Hepatocyte (in vitro differentiated cells): ENCODE data around the gene DAP. TPM values are rescaled to one million over a fixed set of nuclear protein-coding genes. Genes with fewer than 3 reads are reported as not detected.

Source experiments
- DNase-seq: peaks from one replicate; pipeline ENCODE4 v3.0.0-alpha.2; 2016; ENCODE audit warnings: low spot score
- H2AFZ ChIP-seq: fragments of 200-600 bp; sonication (generic); 2 replicates; pipeline ENCODE4 v1.6.0; 2016; ENCODE audit warnings: antibody characterized with exemption, mild to moderate bottlenecking
- H3K27ac ChIP-seq: fragments of 200-600 bp; sonication (generic); 2 replicates; pipeline ENCODE4 v1.5.1; 2016; ENCODE audit warnings: mild to moderate bottlenecking
- H3K27me3 ChIP-seq: fragments of 200-600 bp; sonication (generic); 2 replicates; pipeline ENCODE4 v1.6.1; 2016
- H3K36me3 ChIP-seq: fragments of 200-600 bp; sonication (generic); replicated peaks from 2 replicates; pipeline ENCODE4 v1.5.1; 2016; ENCODE audit warnings: low read depth; ENCODE audit not compliant: insufficient read depth
- H3K4me1 ChIP-seq: fragments of 200-600 bp; sonication (generic); 2 replicates; pipeline ENCODE4 v1.5.1; 2016; ENCODE audit warnings: mild to moderate bottlenecking, moderate library complexity; ENCODE audit not compliant: insufficient read depth
- H3K4me2 ChIP-seq: fragments of 200-600 bp; sonication (generic); 2 replicates; pipeline ENCODE4 v1.6.0; 2016
- H3K4me3 ChIP-seq: fragments of 200-600 bp; sonication (generic); 2 replicates; pipeline ENCODE4 v1.5.1; 2016; ENCODE audit warnings: mild to moderate bottlenecking
- H3K79me2 ChIP-seq: fragments of 200-600 bp; sonication (generic); 2 replicates; pipeline ENCODE4 v1.6.0; 2017; ENCODE audit warnings: mild to moderate bottlenecking
- H3K9me2 ChIP-seq: fragments of 200-600 bp; sonication (generic); replicated peaks from 2 replicates; pipeline ENCODE4 v1.6.0; 2017; ENCODE audit warnings: mild to moderate bottlenecking; ENCODE audit not compliant: insufficient read depth
- H3K9me3 ChIP-seq: fragments of 200-600 bp; sonication (generic); 2 replicates; pipeline ENCODE4 v1.5.1; 2016; ENCODE audit warnings: low read depth, mild to moderate bottlenecking
- H4K20me1 ChIP-seq: fragments of 200-600 bp; sonication (generic); 2 replicates; pipeline ENCODE4 v1.6.0; 2016; ENCODE audit warnings: mild to moderate bottlenecking; ENCODE audit not compliant: insufficient read depth, poor library complexity, severe bottlenecking
- CTCF ChIP-seq: fragments of 200-600 bp; sonication (generic); IDR thresholded peaks from 2 replicates; pipeline ENCODE4 v1.5.1; 2016; ENCODE audit warnings: antibody characterized with exemption, mild to moderate bottlenecking; ENCODE audit not compliant: poor library complexity
- EZH2 ChIP-seq: fragments of 200-600 bp; sonication (generic); IDR thresholded peaks from 2 replicates; pipeline ENCODE4 v1.6.1; 2016; ENCODE audit warnings: antibody characterized with exemption, mild to moderate bottlenecking, borderline replicate concordance
- EZH2phosphoT487 ChIP-seq: fragments of 200-600 bp; sonication (generic); IDR thresholded peaks from one replicate; pipeline ENCODE4 v1.6.1; 2018; ENCODE audit warnings: antibody characterized with exemption, mild to moderate bottlenecking, low read depth, moderate library complexity; ENCODE audit not compliant: unreplicated experiment, severe bottlenecking
- WGBS: methylation state at CpG from one replicate; pipeline ENCODE4 v1.1.6; 2016; ENCODE audit warnings: low lambda C conversion rate; ENCODE audit errors: missing lambda C conversion rate; 5-methylcytosine and 5-hydroxymethylcytosine counted together
- polyA plus RNA-seq: library from polyadenylated mRNA; unstranded; fragments of >200 nt; fragmentation: Nextera tagmentation; extraction: Ambion mirVana; gene quantifications from 2 replicates; pipeline ENCODE4 v1.2.1, GENCODE V29; 2016
- total RNA-seq: library from RNA; depleted of rRNA; stranded (reverse); fragments of >200 nt; gene quantifications from 2 replicates; pipeline ENCODE4 v1.2.3, GENCODE V29; 2014

DAP gene
- total and polyA plus RNA-seq, 2 experiments from 2014 or later = 74.8 to 196 TPM

DNA sequence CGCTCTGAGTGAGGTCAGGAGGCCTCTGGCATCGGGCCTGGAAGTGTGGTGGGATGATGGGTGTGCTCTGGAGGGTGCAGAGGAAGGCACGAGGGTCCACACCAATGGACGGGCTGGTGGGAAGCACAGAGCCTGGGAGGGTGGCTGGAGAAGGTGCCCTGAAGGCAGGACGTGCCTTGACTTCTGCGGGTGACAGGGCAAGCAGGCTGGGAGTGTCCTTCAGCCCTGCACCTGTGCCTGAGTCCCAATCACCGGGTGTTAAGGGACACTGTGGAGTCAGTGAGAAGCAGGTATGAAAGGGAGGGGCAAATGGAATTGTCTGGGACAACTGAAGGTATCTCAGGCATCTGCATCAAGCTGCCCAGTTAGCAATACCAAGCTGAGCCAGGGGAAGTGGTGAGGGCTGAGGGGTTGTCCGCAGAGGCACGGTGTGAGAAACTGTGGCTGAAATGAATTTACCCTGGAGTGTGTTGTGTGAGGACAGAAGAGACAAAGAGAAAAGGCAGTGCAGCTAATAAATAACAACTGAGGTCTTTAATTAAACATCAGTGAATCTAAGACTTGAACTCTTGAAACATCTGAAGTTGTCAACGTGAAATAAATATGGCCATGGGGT, 50.4 kb downstream of the DAP start:
- Histone ChIP-seq H3K9me2 (no peaks in the 10 kb centered on the region), H3K27ac (no peak overlapping the region), H4K20me1 (no peaks in the 10 kb centered on the region), H3K4me1 (no peaks in the 10 kb centered on the region), H3K79me2 (peaks cover 58% of the 10 kb centered on the region), H3K27me3 (no peaks in the 10 kb centered on the region), H3K4me3 (no peak overlapping the region), H3K4me2 (no peak overlapping the region), H3K9me3 (no peaks in the 10 kb centered on the region), H2AFZ (no peak overlapping the region), H3K36me3 (no peaks in the 10 kb centered on the region)
- 93% methylated on average over 10 of the region's 10 CpGs for WGBS
- TF ChIP-seq EZH2 = no peak
- no peak for TF ChIP-seq EZH2phosphoT487
- TF ChIP-seq CTCF = no peak
- no peak for DNase-seq

DNA sequence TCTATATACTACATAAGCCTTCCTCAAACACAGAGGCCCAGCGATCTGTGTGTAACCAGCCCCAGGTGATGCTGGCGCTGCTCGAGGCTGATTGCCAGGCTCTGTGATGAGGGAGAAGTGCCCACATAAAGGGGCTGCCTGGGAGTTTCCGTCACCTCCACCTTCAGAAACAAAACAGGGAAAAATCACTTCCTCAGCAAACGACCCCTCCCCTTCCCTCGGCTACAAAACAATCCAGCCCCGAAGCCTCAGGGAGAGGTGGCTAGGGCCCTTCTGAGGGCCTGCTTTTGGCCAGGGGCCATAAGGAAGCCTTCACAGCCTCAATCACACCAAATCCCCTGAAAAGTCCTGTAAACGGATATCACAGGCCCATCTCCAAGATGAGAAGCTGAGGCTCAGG, 51.1 kb downstream of the DAP start:
- Histone ChIP-seq H3K9me2 (no peaks in the 10 kb centered on the region), H3K27ac (no peak overlapping the region), H3K27me3 (no peaks in the 10 kb centered on the region), H3K79me2 (peaks cover 58% of the 10 kb centered on the region), H3K4me1 (no peaks in the 10 kb centered on the region), H3K36me3 (no peaks in the 10 kb centered on the region), H3K4me2 (no peak overlapping the region), H3K9me3 (no peaks in the 10 kb centered on the region), H2AFZ (no peak overlapping the region), H3K4me3 (no peak overlapping the region), H4K20me1 (no peaks in the 10 kb centered on the region)
- TF ChIP-seq EZH2 = no peak
- no peak for TF ChIP-seq EZH2phosphoT487
- no peak for TF ChIP-seq CTCF
- WGBS = 81% methylated on average over 8 of the region's 8 CpGs
- no peak for DNase-seq

GRCh38 chr5:10709409-10709808, 51.6 kb downstream of the DAP start:
- H3K9me3 ChIP-seq = no peaks in the 10 kb centered on the region
- peaks cover 58% of the 10 kb centered on the region for H3K79me2 ChIP-seq
- TF ChIP-seq EZH2phosphoT487 (no peak), CTCF (no peak), EZH2 (no peak)
- H3K27ac ChIP-seq = no peak overlapping the region
- no peaks in the 10 kb centered on the region for H3K4me1 ChIP-seq
- H3K4me2 ChIP-seq = no peak overlapping the region
- H3K36me3 ChIP-seq = no peaks in the 10 kb centered on the region
- WGBS = 88% methylated on average over 4 of the region's 4 CpGs
- no peaks in the 10 kb centered on the region for H4K20me1 ChIP-seq
- H2AFZ ChIP-seq = no peak overlapping the region
- no peaks in the 10 kb centered on the region for H3K9me2 ChIP-seq
- no peak overlapping the region for H3K4me3 ChIP-seq
- H3K27me3 ChIP-seq = no peaks in the 10 kb centered on the region
- DNase-seq = no peak
